DLD1 (cell line): ENCODE data around the gene SEC22C.

Experiments
- in situ Hi-C: cut with HindIII; loops from 2 replicates; pipeline ENCODE4 v1.10.0; 2017; ENCODE audit warnings: low sequenced_read_pairs

The SEC22C gene

GRCh38 chr3:42539871-42540714 lies 41.7 kb downstream of the SEC22C start:
- in situ Hi-C loops = no loop called here

DNA sequence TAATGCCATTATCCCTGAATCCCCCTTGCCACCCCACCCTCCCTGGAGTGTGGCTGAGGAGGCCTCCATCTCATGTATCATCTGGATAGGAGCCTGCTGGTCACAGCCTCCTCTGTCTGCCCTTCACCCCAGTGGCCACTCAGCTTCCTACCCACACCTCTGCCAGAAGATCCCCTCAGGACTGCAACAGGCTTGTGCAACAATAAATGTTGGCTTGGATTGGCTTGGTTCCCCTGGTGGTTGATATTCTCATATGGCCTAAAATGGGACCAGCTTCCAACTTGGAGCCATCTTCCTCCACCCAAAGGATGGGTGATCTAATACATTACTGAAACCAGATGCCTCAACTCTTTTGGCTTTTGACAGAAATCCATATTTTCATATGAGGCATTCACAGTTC lies 44.4 kb downstream of the SEC22C start:
- in situ Hi-C loops = no loop called here

DNA sequence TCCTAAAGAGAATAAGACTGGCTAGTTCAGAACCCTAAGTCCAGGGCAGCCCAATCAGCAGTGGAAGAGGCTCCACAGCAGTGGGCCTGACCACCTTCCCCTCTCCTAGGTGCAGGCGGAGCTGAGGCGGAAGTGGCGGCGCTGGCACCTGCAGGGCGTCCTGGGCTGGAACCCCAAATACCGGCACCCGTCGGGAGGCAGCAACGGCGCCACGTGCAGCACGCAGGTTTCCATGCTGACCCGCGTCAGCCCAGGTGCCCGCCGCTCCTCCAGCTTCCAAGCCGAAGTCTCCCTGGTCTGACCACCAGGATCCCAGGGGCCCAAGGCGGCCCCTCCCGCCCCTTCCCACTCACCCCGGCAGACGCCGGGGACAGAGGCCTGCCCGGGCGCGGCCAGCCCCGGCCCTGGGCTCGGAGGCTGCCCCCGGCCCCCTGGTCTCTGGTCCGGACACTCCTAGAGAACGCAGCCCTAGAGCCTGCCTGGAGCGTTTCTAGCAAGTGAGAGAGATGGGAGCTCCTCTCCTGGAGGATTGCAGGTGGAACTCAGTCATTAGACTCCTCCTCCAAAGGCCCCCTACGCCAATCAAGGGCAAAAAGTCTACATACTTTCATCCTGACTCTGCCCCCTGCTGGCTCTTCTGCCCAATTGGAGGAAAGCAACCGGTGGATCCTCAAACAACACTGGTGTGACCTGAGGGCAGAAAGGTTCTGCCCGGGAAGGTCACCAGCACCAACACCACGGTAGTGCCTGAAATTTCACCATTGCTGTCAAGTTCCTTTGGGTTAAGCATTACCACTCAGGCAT lies 45.6 kb downstream of the SEC22C start:
- in situ Hi-C loops = no loop called here

DNA sequence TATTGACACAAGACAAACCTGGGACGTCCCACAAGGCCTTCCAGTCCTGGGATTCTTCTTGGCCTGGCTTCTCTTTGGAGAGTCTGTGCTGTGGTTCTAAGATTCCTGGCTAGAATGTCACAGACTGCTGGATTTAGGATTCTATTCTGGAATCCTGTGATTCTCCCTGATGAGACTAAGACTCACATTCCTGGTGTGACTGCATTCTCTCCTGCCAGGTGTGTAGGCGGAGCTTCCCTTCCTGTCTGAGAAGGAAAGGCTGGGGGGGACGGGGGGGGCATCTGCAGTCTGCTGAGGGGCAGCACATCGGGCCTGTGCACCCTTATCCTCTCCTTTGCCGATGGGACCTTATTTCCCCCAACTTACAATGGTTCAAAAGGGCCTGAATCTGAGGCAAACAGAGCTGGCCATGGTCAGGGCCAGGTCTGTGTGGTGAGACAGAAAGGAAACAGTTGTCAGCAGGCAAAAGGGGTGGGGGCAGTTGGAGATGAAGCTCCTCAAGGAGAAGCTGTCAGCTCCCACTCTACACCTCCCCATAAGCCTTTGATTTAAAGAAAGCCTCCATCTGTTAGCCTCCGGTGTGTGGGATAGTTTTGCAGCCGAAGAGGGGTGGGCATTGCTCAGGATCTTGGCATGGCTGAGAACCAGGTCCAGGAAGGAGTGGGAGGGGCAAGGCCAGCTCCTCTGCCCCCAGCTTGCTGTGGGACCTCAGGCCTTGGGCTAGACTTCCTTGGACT lies 48.4 kb downstream of the SEC22C start:
- in situ Hi-C loops = no loop called here

GRCh38 chr3:42532229-42532628 lies 49.5 kb downstream of the SEC22C start:
- in situ Hi-C loops = no loop called here

DNA sequence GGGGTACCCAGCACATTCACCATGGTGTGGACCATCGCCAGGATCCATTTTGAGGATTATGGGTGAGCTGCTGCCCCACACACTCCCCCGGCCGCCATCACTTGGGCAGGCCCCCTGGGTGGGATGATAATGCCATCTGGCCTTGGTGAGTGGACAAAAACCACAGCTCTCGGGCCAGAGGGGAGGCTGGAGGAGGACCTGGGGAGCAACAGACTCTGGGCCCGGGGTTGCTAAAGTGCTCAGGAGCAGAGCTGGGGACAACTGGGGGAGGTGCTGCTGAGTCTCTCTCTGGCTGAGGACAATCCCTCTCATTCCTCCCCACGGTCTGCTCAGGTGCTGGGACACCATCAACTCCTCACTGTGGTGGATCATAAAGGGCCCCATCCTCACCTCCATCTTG lies 50.3 kb downstream of the SEC22C start:
- in situ Hi-C loops = no loop called here

DNA sequence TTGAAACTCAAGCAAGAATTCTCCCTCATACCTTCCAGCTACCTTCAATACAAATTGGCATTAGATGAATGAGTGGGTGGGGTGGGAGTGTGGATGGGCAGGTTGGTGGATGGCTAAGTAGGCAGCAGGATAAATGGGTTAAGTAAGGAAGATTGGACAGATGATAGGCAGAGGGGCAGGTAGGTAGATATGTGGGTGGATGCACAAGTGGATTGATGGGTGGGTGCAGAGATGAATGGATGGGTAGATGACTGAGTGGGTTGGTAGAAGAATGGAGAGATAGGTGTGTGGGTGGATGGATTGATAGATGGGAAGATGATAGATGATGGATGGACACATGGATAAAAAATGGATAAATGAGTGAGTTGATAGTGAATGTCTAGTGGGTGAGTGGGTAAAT lies 51.7 kb downstream of the SEC22C start:
- in situ Hi-C loops = no loop called here

- in situ Hi-C loops = no loop called here
Observed at GRCh38 chr3:42529468-42529867, 52.3 kb downstream of the SEC22C start.

DNA sequence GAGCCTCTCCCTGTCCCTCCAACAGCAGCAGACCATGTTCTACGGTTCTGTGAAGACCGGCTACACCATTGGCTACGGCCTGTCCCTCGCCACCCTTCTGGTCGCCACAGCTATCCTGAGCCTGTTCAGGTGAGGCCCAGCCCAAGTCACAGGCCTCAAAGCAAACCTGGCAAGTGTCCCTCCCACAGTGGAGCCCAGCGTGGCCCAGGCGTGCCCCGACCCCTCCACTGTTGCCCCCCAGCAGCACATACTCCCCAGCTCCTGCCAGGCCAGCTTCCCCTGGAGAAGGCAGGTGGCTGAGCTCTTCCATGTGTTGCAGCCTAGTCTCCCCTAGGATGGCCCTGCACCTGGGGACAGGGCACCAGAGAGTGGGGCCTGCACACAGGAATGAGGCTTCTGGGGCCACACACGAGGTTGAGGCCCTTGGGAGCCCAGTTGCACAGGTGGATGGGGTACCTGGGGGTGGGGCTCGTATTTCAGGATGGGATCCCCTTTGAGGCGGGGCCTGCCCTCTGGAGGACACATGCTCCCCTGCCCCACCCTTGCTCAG lies 54.3 kb downstream of the SEC22C start:
- in situ Hi-C loops = no loop called here

DNA sequence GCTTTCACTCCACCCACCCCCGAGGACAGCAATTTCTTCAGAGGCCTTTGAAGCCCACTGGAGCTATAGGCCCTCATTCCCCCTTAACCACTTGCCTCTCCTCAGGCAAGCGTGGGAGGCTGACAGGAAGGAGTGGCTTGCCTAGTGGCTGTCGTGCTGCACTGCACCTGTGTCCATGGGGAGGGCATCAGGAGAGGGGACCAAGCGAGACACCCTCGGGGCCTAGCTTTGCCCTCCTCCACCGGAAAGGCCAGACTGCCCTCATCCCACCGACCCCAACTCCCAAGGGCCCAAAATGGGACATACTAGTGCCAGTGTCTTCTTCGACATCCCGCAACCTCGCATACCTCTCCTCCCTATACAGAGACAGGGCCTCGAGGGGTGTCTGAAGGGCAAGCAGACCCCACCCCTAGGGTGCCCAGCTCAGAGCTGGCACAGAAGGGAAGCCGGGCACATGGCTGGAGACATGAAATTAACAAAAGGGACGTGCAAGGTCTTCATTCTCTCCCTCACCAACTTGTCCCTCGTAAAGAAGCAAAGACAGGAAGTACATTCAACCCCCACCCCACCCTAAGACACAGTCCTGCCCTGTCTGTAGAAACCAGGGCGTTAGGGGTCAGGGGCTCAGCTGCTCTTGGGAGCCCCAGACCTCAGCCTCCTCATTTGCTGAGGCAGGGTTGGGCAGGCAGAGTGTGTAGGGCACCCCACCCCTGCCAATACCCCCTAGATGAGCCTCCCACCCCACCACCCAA lies 55.0 kb downstream of the SEC22C start:
- in situ Hi-C loops = no loop called here

- in situ Hi-C loops = no loop called here
Observed at GRCh38 chr3:42525736-42526345, 55.9 kb downstream of the SEC22C start.

DNA sequence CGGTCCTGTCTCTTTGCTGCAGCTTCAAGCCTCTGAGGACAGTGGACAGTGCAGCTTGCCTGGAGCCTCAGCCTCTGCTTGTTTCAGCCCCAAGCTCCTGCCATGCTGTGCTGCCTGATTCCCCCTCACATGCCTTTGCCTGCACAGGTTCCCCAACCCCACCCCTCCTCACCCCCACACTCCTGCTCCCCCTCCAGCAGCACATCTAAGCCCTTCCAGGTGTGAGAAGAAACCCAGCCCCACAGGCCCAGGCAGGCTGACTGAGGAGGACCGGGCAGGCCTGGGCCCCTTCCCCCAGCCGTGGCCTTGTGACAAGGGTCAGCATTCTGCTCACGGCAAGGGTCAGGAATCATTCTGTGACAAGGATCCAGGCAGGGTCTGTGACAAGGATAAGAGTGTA lies 56.6 kb downstream of the SEC22C start:
- in situ Hi-C loops = no loop called here

DNA sequence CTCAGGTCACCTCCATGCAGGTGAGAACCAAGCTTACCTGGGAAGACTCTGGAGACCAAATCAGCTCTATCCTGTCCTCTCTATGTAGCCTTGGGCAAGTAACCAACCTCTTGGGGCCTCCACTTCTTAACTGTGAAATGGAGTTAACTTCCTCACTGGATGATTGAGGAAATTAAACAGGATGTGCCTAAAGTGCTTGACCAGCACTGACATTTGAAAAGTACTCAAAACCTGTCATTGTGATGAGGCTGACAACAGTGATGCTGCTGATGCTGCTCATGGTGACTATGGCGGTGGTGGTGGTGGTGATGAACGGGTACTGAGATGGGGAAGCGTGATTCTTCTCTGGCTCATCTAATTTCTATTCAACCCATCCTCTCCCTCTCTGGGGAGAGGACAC lies 57.0 kb downstream of the SEC22C start:
- in situ Hi-C loops = no loop called here

DNA sequence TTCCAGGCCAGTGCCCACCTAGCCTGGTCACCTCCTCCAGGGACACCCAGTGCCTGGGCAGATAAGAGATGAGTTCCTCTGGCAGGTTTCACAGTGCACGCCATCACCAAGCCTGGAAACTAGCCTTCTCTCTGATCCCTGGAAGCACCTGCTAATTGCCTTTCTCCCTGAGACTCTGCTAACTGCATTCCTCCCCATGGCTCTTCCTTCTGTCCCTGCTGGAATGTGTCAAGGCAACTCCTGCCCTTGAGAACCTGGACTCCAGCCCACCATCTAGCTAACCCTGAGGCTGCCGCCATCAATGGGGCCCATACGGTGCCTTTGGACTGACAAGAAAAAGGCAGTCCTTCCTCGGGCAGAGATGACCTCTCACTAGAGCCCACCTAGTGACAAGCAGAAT lies 60.9 kb downstream of the SEC22C start:
- in situ Hi-C loops = no loop called here

GRCh38 chr3:42520336-42520735 lies 61.4 kb downstream of the SEC22C start:
- in situ Hi-C loops = no loop called here

GRCh38 chr3:42519568-42519962 lies 62.2 kb downstream of the SEC22C start:
- in situ Hi-C loops = no loop called here

- in situ Hi-C loops = no loop called here
Observed at GRCh38 chr3:42518800-42519567, 62.8 kb downstream of the SEC22C start.

DNA sequence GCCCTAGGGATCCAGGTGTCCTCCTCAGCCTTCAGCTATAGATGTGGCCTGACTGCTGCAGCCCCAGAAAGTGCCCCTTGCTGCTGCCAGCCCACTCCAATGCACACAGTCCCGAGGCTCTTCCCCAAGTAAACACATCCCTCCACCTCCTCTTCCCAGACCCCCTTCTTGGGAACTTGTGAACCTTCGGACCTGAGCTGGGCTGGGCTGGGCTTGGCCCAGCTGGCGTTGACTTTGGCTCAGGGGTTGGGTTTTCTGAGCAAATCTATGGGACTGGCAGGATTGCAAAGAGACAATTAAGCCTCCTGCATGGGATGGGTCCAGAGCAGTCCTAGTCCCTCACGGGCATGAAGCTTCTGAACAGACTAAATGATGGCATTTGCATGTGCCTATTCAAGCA lies 64.7 kb downstream of the SEC22C start:
- in situ Hi-C loops = no loop called here

DNA sequence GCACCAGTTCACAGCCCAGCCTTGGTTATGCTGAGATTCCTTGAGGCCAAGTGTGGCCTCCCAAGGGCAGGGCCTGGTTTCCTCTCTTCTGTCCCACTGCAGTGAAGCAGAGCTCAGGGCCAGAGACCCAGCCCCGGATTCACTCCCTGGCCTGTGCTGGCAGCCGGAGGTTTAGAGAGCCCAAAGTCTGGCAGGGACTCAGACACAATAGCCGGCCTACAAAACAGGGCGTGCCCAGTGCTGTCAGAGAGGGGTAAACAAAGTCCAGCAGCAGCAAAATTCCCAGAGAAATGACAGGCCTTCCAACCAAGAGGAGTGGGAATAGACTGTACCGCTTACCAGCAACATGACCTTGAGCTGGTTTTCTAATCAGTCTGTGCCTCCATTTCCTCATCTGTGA lies 65.3 kb downstream of the SEC22C start:
- in situ Hi-C loops = no loop called here
